ENCODE data around the gene ACOXL.

Gene ACOXL

DNA sequence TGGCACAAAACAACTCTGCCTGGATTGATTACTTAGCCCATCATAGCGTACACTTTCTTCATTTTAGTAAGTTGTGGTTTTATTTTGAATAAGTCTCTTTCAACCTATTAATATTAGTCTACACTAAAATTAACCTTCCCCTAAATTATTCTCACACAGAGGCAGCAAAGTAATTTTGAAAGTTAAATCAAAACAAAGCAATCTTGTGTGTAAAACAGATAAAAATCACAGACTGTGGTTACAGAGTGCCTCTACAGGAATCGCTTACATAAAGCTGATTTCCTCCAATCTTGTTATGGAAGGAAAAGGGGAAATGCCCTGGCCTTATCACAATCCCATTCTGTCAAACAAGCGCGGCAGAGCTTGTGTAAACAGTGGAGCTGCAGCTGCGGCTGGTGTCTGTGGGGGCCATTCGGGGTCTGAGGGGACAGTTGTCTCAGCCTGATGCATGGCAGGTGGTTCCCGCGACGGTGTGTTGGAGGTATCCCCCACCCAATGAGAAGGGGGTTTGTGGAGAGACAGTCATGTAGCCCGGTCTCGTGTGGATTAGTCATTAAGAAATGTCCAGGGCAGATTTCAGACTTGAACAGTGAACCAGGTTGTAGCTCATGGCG lies 430.5 kb downstream of the ACOXL start:
- no peak for DNase-seq (ENCODE audit: low read depth in 2 of 2)

DNA sequence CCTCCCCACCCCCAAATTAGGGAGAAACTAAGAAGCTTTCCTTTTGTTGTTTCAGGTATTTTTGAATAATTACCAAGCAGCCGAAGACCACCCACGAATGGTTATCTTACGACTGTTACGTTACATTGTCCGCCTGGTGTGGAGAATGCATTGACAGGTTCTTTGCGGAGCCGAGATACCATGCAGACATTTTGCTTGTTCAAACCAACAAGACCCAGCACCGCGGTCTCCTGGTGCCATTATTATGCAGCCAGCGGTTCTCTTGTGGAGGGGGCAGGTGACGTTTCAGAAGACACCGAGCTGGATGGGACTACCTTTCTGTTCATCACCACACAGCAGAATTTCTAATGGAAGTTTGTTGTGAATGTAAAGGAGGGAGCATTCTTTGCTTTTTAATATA lies 431.7 kb downstream of the ACOXL start:
- no peak for DNase-seq (ENCODE audit: low read depth in 2 of 2)

DNA sequence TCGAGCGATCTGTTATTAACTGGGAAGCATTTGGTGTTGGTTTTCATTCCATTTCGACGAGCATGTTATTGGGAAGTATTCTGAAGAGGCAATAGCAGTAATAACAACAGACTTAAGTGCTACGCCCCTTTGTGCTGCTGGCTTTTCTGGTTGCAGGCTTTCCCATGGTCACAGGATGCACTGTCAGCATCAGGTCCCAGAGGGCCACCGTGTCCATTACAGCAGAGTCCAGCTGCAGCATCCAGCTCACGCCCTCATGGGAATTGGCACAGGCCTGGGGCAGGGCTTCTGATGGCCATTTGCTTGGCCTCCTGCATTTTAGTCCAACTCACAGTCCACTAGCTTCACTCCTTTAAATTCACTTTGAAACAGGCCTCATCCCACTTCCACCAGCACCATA lies 432.7 kb downstream of the ACOXL start:
- DNase-seq (ENCODE audit: low read depth in 2 of 2) = no peak

DNA sequence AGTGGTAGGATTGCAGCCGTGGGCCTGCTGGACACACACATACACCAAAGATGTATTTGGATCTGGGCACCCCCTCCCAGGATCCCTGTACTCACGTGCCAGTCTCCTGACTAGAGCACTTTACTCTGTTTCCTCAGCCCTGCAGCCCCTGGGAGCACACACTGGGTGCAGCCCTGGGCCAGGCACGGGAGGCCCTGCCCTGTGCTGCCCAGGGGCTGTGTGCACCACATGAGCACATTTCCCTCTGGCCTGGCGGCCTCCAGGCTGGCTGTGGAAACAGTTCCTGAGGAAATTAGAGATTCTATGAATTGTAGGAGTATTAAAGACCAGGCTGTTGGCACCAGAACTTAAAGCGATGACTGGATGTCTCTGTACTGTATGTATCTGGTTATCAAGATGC lies 433.7 kb downstream of the ACOXL start:
- no peak for DNase-seq (ENCODE audit: low read depth in 2 of 2)

DNA sequence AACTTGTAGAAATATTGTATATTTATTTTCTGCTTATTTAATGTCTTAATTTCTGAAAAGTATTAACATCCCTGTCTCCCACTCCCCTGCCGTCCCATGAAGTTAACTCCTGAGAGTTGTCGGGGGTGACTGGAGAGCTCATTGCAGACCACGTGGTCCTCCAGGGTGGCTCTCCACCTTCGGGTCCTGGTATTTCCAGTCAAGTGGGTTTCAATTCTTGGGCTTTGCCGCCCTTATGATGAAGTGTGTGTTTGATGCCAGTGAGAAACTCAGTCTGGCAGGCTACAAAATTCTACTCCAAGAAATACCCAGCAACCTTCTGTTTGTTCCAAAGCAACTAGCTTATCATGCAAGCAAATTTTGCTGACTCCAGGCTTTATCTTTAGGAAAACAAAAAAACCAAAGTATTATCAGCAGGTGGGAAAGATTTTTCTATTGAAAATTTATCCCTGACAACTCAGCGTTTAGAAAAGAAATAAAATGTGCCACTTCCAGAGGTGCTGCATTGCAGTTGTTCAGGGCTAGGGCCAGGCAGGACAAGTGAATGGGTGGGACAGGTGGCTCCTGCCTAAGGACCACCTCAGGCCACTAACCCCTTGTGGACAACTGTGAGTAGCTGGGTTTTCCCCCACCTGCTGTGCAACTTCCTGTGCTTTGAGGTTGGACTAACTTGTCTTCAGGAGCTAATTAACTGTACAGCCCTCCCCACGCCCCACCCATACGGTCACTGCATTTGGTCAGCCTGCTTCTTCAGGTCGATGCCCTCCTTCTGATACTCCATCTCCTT lies 434.9 kb downstream of the ACOXL start:
- no peak for DNase-seq (ENCODE audit: low read depth in 2 of 2)

DNA sequence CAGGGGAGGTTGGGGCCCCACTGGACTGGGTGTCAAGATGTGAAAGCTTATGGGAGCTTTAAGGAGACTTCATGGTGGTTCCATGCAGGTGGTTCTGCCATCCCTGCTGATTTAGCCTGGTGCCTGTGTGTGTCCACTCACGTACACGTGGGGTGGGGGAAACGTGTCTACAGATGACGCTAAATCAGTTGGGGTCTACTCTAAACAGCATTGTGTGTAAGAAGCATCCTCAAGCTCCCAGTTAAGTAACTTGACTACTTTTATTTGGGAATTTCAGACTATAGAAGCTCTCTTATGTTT lies 435.4 kb downstream of the ACOXL start:
- no peak for DNase-seq (ENCODE audit: low read depth in 2 of 2)

Measured in stimulated activated CD4-positive, alpha-beta T cell treated with anti-CD3 and anti-CD28 coated beads, Interleukin-4, amount 100 ng/mL, for 48 hours (primary cell).